ENCODE results near the gene YIF1A.

YIF1A gene

DNA sequence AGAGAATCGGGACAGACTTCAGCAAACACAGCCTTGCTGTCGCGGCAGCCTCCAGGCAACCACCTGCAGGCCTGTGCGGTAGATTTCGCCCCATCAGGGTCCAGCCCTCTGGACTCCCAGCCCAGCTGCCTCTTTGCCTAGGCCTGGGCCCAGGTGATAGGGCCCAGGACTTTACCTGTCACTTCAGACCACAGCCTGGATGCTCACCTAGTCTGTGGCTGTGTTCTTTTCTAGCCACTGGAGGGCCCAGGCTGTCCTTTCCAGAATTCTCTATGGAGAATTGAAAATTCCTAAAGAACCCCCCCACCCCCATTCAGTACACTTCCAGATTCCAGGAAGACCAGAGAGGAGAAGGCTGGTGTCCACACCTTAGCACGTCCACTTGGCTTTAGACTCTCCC is 51.1 kb downstream of the YIF1A start:
- no peak for DNase-seq (ENCODE audit: low read depth)
- TF ChIP-seq CTCF (IDR thresholded peaks at IDR 0.05; ENCODE audit: low read depth, low read length, missing control alignments): no peak
- H3K4me3 ChIP-seq (ENCODE audit: low read depth, low read length): no peak overlapping the region

- TF ChIP-seq CTCF (IDR thresholded peaks at IDR 0.05; ENCODE audit: low read depth, low read length, missing control alignments): no peak
- no peak for DNase-seq (ENCODE audit: low read depth)
- no peak overlapping the region for H3K4me3 ChIP-seq (ENCODE audit: low read depth, low read length)
These were observed 53.8 kb downstream of the YIF1A start for GRCh38 chr11:66235141-66235540.

All from GM12864 (cell line).